Measurements from ENCODE around the gene ZBTB20. TPM values are rescaled to one million over a fixed set of nuclear protein-coding genes. Genes with fewer than 3 reads are reported as not detected.
"Not testable (repeated sequence)": the region's sequence is repeated elsewhere in the genome, so short reads cannot be mapped to it uniquely, and the experiment has no call there.

ZBTB20 gene
- total RNA-seq, 1 donor from 2014 or later, result 11.2 TPM

DNA sequence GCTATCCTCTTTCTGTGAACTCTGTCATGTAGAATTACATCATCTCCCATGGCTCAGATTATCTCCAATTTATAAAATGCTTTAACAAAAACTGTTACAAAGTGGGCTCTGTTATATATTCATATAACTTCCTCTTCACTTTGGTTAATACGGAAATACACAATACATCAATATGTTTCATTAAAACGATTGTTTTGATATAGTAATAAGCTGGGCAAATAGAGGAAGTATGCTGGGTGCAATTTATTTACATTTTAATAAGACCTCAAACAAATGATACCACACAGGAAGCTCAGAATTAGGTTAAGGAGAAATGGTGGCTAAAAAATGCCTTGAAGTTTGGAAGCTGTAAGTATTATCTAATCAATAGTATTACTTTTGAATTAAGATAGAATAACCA lies 331.0 kb downstream of the ZBTB20 start:
- no peak for DNase-seq (ENCODE audit: low read depth)
- H3K4me3 ChIP-seq (ENCODE audit: low read depth, low read length), result no peak overlapping the region
- TF ChIP-seq, protein P1, sequence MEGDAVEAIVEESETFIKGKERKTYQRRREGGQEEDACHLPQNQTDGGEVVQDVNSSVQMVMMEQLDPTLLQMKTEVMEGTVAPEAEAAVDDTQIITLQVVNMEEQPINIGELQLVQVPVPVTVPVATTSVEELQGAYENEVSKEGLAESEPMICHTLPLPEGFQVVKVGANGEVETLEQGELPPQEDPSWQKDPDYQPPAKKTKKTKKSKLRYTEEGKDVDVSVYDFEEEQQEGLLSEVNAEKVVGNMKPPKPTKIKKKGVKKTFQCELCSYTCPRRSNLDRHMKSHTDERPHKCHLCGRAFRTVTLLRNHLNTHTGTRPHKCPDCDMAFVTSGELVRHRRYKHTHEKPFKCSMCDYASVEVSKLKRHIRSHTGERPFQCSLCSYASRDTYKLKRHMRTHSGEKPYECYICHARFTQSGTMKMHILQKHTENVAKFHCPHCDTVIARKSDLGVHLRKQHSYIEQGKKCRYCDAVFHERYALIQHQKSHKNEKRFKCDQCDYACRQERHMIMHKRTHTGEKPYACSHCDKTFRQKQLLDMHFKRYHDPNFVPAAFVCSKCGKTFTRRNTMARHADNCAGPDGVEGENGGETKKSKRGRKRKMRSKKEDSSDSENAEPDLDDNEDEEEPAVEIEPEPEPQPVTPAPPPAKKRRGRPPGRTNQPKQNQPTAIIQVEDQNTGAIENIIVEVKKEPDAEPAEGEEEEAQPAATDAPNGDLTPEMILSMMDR (conservative IDR thresholded peaks at IDR 0.05; ENCODE audit: low read depth, low read length), result no peak

DNA sequence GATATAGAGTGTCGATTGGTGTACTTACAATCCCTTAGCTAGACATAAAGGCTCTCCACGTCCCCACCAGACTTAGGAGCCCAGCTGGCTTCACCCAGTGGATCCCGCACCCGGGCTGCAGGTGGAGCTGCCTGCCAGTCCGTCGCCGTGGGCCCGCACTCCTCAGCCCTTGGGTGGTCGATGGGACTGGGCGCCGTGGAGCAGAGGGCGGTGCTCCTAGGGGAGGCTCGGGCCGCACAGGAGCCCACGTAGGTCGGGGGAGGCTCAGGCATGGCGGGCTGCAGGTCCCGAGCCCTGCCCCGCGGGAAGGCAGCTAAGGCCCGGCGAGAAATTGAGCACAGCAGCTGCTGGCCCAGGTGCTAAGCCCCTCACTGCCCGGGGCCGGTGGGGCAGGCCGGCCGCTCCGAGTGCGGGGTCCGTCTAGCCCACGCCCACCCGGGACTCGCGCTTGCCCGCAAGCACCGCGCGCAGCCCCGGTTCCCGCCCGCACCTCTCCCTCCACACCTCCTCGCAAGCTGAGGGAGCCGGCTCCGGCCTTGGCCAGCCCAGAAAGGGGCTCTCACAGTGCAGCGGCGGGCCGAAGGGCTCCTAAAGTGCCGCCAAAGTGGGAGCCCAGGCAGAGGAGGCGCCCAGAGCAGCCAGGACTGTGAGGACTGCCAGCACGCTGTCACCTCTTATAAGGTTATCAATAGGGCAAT lies 334.4 kb downstream of the ZBTB20 start:
- H3K4me3 ChIP-seq (ENCODE audit: low read depth, low read length); DNase-seq (ENCODE audit: low read depth): not testable (repeated sequence)

DNA sequence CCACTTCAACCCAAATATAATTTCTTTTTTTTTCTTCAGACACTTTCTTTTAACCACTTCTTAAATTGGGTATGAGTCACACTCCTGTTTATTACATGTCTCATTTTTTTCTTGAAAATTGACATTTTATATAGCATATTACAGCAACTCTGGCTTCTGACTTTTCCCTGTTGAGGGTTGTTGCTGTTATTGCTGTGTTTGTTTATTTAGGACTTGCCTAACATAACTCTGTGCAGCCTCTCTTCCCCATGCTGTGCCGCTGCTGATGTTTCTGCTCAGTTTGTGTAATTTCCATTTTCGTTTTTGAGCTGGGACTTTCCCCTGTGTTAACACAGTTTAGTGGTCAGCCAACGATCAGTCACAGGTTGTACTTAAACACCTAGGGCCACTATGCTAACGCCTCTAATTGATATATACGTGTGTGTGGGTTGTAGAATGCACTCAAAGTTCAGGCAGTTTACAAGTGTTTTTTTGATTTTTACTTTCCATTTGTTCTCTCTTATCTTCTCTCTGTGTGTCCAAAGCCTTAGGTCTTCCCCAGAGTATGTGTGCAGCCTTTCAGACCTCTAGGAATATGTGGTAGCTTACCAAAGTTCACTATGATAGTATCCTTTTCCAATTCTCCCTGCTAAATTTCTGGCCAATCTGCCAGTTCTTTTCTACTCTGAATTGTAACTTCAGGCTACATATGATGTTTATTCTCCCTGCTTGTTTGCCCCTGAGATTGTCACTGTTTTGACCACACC lies 337.2 kb downstream of the ZBTB20 start:
- DNase-seq (ENCODE audit: low read depth), result peak; percentile 63
- TF ChIP-seq, protein P1 (conservative IDR thresholded peaks at IDR 0.05; ENCODE audit: low read depth, low read length), result no peak

DNA sequence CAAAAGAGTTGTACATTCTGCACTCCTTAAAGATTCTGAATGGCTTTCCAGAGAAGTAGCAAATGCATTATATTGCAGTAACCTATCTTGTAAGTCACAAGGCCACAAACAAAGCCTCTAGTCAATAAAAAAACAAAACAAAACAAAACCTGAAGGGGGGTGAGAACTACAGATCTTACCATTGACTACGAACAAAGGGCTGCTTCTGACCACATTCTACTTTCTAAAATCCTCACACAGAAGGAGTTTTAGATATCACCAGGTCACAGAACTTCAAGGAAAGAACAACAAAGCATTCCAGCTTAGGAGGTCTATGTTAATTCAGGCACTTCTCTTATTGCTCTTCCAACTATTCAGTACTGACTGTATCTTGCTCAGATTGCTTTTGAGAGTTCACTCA lies 343.0 kb downstream of the ZBTB20 start:
- H3K4me3 ChIP-seq (ENCODE audit: low read depth, low read length), result no peak overlapping the region
- no peak for DNase-seq (ENCODE audit: low read depth)
- TF ChIP-seq, protein P1 (conservative IDR thresholded peaks at IDR 0.05; ENCODE audit: low read depth, low read length), result no peak

More for the DNA sequence above, 337.2 kb downstream of the ZBTB20 start:
- H3K4me3 ChIP-seq (ENCODE audit: low read depth, low read length), result peak overlapping the region; percentile 29

DNA sequence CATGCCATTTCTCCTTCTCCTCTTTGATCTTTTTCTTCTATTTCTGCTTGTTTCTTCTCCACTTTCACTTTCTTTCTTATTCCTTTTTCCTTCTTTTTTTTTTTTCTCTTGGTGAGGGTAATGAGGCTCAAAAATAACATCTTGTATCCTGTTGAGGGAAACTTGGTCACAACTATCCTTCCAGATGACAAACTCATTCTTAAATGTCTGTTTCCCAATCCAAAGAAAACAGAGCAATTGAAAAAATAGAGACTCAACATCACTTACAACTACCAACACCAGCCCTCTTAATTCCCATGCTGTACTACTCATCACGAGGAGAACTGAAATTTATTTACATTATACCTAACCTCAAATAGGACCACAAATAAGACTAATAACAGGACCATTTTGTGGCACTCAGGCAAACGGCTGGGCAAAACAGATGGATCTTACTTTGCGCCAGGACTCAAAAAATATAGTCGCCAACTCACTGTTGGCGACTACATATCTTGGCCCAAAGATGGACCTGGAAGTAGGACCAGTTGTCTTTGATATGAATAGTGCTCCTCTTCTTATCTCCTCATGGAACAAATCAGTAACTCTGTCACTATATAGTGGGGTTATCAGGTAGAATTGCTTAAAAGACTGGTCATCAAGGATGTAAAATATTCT lies 343.9 kb downstream of the ZBTB20 start:
- H3K4me3 ChIP-seq (ENCODE audit: low read depth, low read length), result no peak overlapping the region
- TF ChIP-seq, protein P1 (conservative IDR thresholded peaks at IDR 0.05; ENCODE audit: low read depth, low read length), result no peak
- no peak for DNase-seq (ENCODE audit: low read depth)

DNA sequence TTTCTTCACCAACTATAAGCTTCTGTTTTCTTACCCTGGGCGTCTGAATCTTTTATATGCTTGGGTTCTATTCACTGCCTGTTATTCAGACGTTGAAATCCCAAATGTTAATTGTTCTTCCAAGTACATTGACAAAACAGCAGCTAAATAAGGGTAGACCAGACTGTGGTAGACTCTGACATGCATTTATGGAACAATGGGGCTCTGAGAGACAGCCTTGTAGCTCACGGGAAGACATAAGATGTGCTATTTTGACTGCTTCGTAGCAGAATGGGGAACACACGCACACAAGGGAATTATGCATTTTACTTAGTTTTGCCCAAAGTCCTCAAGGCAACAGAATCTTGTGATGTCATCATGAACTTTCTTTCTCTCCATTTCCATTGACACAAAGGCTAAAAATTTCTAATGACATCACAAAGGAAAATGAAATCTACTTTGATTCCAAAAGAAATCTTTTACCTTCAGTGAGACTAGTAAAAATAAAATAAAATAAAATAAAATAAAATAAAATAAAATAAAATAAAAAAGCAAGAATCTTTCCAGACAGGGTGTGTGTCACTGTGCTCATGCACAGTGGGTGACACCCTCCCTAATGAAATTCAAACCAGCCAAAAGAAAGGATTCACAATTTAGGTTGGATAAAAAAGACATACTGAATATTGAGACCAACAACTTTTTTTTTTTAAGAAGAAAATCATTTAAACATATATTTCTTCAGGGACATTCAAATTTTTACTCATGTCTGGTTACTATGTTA lies 346.6 kb downstream of the ZBTB20 start:
- H3K4me3 ChIP-seq (ENCODE audit: low read depth, low read length), result no peak overlapping the region
- TF ChIP-seq, protein P1 (conservative IDR thresholded peaks at IDR 0.05; ENCODE audit: low read depth, low read length), result no peak
- no peak for DNase-seq (ENCODE audit: low read depth)

DNA sequence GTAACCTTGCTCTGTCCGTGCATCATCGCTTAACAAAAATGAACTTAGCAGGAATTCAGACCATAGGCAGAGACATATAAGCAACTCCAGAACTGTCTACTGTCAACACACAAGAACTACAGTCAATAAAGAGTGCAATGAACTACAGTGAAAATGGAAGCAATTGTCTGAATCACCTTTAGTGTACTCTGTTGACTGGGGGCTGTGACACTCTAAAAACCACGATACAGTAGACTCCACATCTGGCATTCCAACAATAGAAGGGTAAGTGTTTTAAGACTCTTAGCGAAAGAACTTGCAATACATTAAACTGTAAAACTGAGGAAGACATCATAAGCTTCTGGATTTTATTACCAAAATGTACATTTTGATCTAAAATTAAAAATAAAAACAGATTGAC lies 347.3 kb downstream of the ZBTB20 start:
- no peak overlapping the region for H3K4me3 ChIP-seq (ENCODE audit: low read depth, low read length)
- no peak for DNase-seq (ENCODE audit: low read depth)
- TF ChIP-seq, protein P1 (conservative IDR thresholded peaks at IDR 0.05; ENCODE audit: low read depth, low read length), result no peak
